Fibroblast of skin of scalp (primary cell): ENCODE measurements around the gene USP17L18. TPM values are rescaled to one million over a fixed set of nuclear protein-coding genes. Genes with fewer than 3 reads are reported as not detected.
"Not testable (repeated sequence)": the region's sequence is repeated elsewhere in the genome, so short reads cannot be mapped to it uniquely, and the experiment has no call there.

Source experiments
- DNase-seq: peaks from one replicate; pipeline ENCODE4 v3.0.0-alpha.2; 2013
- polyA plus RNA-seq, 2 experiments: library from polyadenylated mRNA; unstranded; fragments of 120-200 nt; gene quantifications; one replicate each; pipeline ENCODE4 v1.2.1, GENCODE V29; 2013; ENCODE audit not compliant: insufficient read length in 2 of 2

USP17L18 gene, protein sequence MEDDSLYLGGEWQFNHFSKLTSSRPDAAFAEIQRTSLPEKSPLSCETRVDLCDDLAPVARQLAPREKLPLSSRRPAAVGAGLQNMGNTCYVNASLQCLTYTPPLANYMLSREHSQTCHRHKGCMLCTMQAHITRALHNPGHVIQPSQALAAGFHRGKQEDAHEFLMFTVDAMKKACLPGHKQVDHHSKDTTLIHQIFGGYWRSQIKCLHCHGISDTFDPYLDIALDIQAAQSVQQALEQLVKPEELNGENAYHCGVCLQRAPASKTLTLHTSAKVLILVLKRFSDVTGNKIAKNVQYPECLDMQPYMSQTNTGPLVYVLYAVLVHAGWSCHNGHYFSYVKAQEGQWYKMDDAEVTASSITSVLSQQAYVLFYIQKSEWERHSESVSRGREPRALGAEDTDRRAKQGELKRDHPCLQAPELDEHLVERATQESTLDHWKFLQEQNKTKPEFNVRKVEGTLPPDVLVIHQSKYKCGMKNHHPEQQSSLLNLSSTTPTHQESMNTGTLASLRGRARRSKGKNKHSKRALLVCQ
- not detected for polyA plus RNA-seq (2013, experiment 1 of 2; ENCODE audit: insufficient read length)
- not detected for polyA plus RNA-seq (2013, experiment 2 of 2; ENCODE audit: insufficient read length)

DNA sequence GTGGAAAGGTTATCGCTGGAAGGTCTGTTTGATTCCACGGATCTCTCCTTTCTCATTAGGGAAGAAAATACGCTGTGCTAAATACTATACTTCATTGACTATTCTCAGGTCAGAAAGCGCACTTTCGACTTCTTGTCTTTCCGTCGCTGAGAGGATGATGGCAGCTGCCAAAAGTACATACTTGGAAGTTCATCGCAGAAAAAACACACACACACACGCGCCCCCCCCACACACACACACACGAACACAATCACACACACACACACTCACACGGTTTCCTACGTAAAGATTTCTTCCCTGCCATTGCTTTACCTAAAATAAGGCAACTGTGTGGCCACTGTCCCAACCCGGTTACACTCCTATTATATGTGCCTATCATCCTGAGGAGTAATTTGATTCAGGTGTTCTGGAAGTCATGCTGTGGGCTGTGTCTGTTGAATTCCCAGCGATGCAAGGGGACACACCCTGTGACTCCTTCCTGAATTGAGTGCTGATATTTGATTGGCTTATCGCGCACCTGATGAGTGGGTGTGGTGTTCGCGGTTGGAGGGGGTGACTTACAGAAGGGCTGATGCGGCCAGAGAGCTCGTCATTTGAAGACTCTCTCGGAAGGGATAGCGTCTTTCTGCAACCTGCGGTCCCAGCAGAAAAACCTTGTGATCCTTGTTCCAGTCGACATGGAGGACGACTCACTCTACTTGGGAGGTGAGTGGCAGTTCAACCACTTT, at the start of gene USP17L18:
Gene USP17L18, plus strand, starts transcription at position 678 of the 728 bp plus-strand sequence. Its CDS starts 0 bp downstream, at position 678.
- DNase-seq = not testable (repeated sequence)

DNA sequence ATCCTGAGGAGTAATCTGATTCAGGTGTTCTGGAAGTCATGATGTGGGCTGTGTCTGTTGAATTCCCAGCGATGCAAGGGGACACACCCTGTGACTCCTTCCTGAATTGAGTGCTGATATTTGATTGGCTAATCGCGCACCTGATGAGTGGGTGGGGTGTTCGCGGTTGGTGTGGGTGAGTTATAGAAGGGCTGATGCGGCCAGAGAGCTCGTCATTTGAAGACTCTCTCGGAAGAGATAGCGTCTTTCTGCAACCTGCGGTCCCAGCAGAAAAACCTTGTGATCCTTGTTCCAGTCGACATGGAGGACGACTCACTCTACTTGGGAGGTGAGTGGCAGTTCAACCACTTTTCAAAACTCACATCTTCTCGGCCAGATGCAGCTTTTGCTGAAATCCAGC, 38.1 kb upstream of the USP17L18 start, which contains the start of gene USP17L10:
Gene USP17L10, plus strand, starts transcription at position 301 of the 400 bp plus-strand sequence. Its CDS starts 0 bp downstream, at position 301.
- DNase-seq = not testable (repeated sequence)

DNA sequence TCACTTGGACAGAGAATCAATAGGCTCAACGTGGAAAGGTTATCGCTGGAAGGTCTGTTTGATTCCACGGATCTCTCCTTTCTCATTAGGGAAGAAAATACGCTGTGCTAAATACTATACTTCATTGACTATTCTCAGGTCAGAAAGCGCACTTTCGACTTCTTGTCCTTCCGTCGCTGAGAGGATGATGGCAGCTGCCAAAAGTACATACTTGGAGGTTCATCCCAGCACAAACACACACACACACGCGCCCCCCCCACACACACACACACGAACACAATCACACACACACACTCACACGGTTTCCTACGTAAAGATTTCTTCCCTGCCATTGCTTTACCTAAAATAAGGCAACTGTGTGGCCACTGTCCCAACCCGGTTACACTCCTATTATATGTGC, 33.7 kb upstream of the USP17L18 start:
- not testable (repeated sequence) for DNase-seq

DNA sequence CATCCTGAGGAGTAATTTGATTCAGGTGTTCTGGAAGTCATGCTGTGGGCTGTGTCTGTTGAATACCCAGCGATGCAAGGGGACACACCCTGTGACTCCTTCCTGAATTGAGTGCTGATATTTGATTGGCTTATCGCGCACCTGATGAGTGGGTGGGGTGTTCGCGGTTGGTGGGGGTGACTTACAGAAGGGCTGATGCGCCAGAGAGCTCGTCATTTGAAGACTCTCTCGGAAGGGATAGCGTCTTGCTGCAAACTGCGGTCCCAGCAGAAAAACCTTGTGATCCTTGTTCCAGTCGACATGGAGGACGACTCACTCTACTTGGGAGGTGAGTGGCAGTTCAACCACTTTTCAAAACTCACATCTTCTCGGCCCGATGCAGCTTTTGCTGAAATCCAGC, 33.3 kb upstream of the USP17L18 start, which contains the start of gene USP17L11:
Gene USP17L11, plus strand, starts transcription at position 301 of the 400 bp plus-strand sequence. Its CDS starts 0 bp downstream, at position 301.
- DNase-seq = not testable (repeated sequence)

DNA sequence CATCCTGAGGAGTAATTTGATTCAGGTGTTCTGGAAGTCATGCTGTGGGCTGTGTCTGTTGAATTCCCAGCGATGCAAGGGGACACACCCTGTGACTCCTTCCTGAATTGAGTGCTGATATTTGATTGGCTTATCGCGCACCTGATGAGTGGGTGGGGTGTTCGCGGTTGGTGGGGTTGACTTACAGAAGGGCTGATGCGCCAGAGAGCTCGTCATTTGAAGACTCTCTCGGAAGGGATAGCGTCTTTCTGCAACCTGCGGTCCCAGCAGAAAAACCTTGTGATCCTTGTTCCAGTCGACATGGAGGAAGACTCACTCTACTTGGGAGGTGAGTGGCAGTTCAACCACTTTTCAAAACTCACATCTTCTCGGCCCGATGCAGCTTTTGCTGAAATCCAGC, 28.6 kb upstream of the USP17L18 start, which contains the start of gene USP17L12:
Gene USP17L12, plus strand, starts transcription at position 301 of the 400 bp plus-strand sequence. Its CDS starts 0 bp downstream, at position 301.
- DNase-seq = not testable (repeated sequence)

DNA sequence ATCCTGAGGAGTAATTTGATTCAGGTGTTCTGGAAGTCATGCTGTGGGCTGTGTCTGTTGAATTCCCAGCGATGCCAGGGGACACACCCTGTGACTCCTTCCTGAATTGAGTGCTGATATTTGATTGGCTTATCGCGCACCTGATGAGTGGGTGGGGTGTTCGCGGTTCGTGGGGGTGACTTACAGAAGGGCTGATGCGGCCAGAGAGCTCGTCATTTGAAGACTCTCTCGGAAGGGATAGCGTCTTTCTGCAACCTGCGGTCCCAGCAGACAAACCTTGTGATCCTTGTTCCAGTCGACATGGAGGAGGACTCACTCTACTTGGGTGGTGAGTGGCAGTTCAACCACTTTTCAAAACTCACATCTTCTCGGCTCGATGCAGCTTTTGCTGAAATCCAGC, 23.8 kb upstream of the USP17L18 start, which contains the start of gene USP17L13:
Gene USP17L13, plus strand, starts transcription at position 301 of the 400 bp plus-strand sequence. Its CDS starts 0 bp downstream, at position 301.
- DNase-seq = not testable (repeated sequence)

DNA sequence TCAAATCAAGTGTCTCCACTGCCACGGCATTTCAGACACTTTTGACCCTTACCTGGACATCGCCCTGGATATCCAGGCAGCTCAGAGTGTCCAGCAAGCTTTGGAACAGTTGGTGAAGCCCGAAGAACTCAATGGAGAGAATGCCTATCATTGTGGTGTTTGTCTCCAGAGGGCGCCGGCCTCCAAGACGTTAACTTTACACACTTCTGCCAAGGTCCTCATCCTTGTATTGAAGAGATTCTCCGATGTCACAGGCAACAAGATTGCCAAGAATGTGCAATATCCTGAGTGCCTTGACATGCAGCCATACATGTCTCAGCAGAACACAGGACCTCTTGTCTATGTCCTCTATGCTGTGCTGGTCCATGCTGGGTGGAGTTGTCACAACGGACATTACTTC, 18.2 kb upstream of the USP17L18 start:
- DNase-seq = not testable (repeated sequence)

DNA sequence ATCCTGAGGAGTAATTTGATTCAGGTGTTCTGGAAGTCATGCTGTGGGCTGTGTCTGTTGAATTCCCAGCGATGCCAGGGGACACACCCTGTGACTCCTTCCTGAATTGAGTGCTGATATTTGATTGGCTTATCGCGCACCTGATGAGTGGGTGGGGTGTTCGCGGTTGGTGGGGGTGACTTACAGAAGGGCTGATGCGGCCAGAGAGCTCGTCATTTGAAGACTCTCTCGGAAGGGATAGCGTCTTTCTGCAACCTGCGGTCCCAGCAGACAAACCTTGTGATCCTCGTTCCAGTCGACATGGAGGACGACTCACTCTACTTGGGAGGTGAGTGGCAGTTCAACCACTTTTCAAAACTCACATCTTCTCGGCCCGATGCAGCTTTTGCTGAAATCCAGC, 14.3 kb upstream of the USP17L18 start, which contains the start of gene USP17L15:
Gene USP17L15, plus strand, starts transcription at position 301 of the 400 bp plus-strand sequence. Its CDS starts 0 bp downstream, at position 301.
- DNase-seq = not testable (repeated sequence)

DNA sequence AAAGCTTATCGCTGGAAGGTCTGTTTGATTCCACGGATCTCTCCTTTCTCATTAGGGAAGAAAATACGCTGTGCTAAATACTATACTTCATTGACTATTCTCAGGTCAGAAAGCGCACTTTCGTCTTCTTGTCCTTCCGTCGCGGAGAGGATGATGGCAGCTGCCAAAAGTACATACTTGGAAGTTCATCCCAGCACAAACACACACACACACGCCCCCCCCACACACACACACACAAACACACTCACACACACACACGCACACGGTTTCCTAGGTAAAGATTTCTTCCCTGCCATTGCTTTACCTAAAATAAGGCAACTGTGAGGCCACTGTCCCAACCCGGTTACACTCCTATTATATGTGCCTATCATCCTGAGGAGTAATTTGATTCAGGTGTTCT, 10.0 kb upstream of the USP17L18 start:
- not testable (repeated sequence) for DNase-seq

DNA sequence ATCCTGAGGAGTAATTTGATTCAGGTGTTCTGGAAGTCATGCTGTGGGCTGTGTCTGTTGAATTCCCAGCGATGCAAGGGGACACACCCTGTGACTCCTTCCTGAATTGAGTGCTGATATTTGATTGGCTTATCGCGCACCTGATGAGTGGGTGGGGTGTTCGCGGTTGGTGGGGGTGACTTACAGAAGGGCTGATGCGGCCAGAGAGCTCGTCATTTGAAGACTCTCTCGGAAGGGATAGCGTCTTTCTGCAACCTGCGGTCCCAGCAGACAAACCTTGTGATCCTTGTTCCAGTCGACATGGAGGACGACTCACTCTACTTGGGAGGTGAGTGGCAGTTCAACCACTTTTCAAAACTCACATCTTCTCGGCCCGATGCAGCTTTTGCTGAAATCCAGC, 4.9 kb upstream of the USP17L18 start, which contains the start of gene USP17L17:
Gene USP17L17, plus strand, starts transcription at position 301 of the 400 bp plus-strand sequence. Its CDS starts 0 bp downstream, at position 301.
- DNase-seq = not testable (repeated sequence)

DNA sequence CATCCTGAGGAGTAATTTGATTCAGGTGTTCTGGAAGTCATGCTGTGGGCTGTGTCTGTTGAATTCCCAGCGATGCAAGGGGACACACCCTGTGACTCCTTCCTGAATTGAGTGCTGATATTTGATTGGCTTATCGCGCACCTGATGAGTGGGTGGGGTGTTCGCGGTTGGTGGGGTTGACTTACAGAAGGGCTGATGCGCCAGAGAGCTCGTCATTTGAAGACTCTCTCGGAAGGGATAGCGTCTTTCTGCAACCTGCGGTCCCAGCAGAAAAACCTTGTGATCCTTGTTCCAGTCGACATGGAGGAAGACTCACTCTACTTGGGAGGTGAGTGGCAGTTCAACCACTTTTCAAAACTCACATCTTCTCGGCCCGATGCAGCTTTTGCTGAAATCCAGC, 4.6 kb downstream of the USP17L18 start, which contains the start of gene USP17L19:
Gene USP17L19, plus strand, starts transcription at position 301 of the 400 bp plus-strand sequence. Its CDS starts 0 bp downstream, at position 301.
- not testable (repeated sequence) for DNase-seq

DNA sequence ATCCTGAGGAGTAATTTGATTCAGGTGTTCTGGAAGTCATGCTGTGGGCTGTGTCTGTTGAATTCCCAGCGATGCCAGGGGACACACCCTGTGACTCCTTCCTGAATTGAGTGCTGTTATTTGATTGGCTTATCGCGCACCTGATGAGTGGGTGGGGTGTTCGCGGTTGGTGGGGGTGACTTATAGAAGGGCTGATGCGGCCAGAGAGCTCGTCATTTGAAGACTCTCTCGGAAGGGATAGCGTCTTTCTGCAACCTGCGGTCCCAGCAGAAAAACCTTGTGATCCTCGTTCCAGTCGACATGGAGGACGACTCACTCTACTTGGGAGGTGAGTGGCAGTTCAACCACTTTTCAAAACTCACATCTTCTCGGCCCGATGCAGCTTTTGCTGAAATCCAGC, 9.4 kb downstream of the USP17L18 start, which contains the start of gene USP17L20:
Gene USP17L20, plus strand, starts transcription at position 301 of the 400 bp plus-strand sequence. Its CDS starts 0 bp downstream, at position 301.
- DNase-seq = not testable (repeated sequence)

DNA sequence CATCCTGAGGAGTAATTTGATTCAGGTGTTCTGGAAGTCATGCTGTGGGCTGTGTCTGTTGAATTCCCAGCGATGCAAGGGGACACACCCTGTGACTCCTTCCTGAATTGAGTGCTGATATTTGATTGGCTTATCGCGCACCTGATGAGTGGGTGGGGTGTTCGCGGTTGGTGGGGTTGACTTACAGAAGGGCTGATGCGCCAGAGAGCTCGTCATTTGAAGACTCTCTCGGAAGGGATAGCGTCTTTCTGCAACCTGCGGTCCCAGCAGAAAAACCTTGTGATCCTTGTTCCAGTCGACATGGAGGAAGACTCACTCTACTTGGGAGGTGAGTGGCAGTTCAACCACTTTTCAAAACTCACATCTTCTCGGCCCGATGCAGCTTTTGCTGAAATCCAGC, 14.1 kb downstream of the USP17L18 start, which contains the start of gene USP17L21:
Gene USP17L21, plus strand, starts transcription at position 301 of the 400 bp plus-strand sequence. Its CDS starts 0 bp downstream, at position 301.
- not testable (repeated sequence) for DNase-seq

DNA sequence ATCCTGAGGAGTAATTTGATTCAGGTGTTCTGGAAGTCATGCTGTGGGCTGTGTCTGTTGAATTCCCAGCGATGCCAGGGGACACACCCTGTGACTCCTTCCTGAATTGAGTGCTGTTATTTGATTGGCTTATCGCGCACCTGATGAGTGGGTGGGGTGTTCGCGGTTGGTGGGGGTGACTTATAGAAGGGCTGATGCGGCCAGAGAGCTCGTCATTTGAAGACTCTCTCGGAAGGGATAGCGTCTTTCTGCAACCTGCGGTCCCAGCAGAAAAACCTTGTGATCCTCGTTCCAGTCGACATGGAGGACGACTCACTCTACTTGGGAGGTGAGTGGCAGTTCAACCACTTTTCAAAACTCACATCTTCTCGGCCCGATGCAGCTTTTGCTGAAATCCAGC, 18.9 kb downstream of the USP17L18 start, which contains the start of gene USP17L22:
Gene USP17L22, plus strand, starts transcription at position 301 of the 400 bp plus-strand sequence. Its CDS starts 0 bp downstream, at position 301.
- DNase-seq = not testable (repeated sequence)

DNA sequence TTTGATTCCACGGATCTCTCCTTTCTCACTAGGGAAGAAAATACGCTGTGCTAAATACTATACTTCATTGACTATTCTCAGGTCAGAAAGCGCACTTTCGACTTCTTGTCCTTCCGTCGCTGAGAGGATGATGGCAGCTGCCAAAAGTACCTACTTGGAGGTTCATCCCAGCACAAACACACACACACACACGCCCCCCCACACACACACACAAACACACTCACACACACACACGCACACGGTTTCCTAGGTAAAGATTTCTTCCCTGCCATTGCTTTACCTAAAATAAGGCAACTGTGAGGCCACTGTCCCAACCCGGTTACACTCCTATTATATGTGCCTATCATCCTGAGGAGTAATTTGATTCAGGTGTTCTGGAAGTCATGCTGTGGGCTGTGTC, 23.3 kb downstream of the USP17L18 start:
- not testable (repeated sequence) for DNase-seq
